Measurements from ENCODE around the gene SMPD3.

Gene SMPD3

GRCh38 chr16:68356249-68356918 lies 91.9 kb downstream of the SMPD3 start:
- DNase-seq (ENCODE audit: low read depth in 2 of 2): peak; percentile 41 to 43

GRCh38 chr16:68355447-68356248 lies 92.7 kb downstream of the SMPD3 start:
- no peak for DNase-seq (ENCODE audit: low read depth in 2 of 2)

GRCh38 chr16:68354816-68355215 lies 93.5 kb downstream of the SMPD3 start:
- no peak for DNase-seq (ENCODE audit: low read depth in 2 of 2)

GRCh38 chr16:68353366-68353765 lies 94.9 kb downstream of the SMPD3 start:
- no peak for DNase-seq (ENCODE audit: low read depth in 2 of 2)

GRCh38 chr16:68351991-68352431 lies 96.3 kb downstream of the SMPD3 start:
- no peak for DNase-seq (ENCODE audit: low read depth in 2 of 2)

GRCh38 chr16:68351463-68351862 lies 96.8 kb downstream of the SMPD3 start:
- no peak for DNase-seq (ENCODE audit: low read depth in 2 of 2)

- no peak for DNase-seq (ENCODE audit: low read depth in 2 of 2)
These were observed 97.4 kb downstream of the SMPD3 start for GRCh38 chr16:68350813-68351350.

- no peak for DNase-seq (ENCODE audit: low read depth in 2 of 2)
These were observed 98.4 kb downstream of the SMPD3 start for GRCh38 chr16:68349838-68350410.

GRCh38 chr16:68348639-68349445 lies 99.5 kb downstream of the SMPD3 start:
- DNase-seq (ENCODE audit: low read depth in 2 of 2): no peak

GRCh38 chr16:68347605-68348004 lies 100.7 kb downstream of the SMPD3 start:
- no peak for DNase-seq (ENCODE audit: low read depth in 2 of 2)

- no peak for DNase-seq (ENCODE audit: low read depth in 2 of 2)
These were observed 101.3 kb downstream of the SMPD3 start for GRCh38 chr16:68346892-68347480.

- no peak for DNase-seq (ENCODE audit: low read depth in 2 of 2)
These were observed 102.2 kb downstream of the SMPD3 start for GRCh38 chr16:68345958-68346635.

GRCh38 chr16:68345351-68345810 lies 102.9 kb downstream of the SMPD3 start:
- DNase-seq (ENCODE audit: low read depth in 2 of 2): no peak

GRCh38 chr16:68344252-68344651 lies 104.1 kb downstream of the SMPD3 start:
- no peak for DNase-seq (ENCODE audit: low read depth in 2 of 2)

GRCh38 chr16:68343137-68343536 lies 105.2 kb downstream of the SMPD3 start:
- DNase-seq (ENCODE audit: low read depth in 2 of 2): no peak

GRCh38 chr16:68342620-68343019 lies 105.7 kb downstream of the SMPD3 start:
- DNase-seq (ENCODE audit: low read depth in 2 of 2): no peak

- no peak for DNase-seq (ENCODE audit: low read depth in 2 of 2)
These were observed 109.1 kb downstream of the SMPD3 start for GRCh38 chr16:68339214-68339613.

- no peak for DNase-seq (ENCODE audit: low read depth in 2 of 2)
These were observed 109.8 kb downstream of the SMPD3 start for GRCh38 chr16:68338326-68339119.

GRCh38 chr16:68335175-68335574 lies 113.1 kb downstream of the SMPD3 start:
- no peak for DNase-seq (ENCODE audit: low read depth in 2 of 2)
